Stomach (tissue), 4 donors: Measurements from ENCODE around the gene TIMM8B.

Experiments
- CTCF ChIP-seq, 7 experiments: fragments of 450-650 bp in 4 of 7; fragments of 200-600 bp in 3 of 7; sonication (generic) in 3 of 7; IDR thresholded peaks; one replicate each; pipeline ENCODE4 v1.5.1; 2016 to 2019; ENCODE audit warnings: antibody characterized with exemption in 7 of 7, control low read depth in 2 of 7, mild to moderate bottlenecking in 1 of 7
- POLR2A ChIP-seq, 4 donors: fragments of 450-650 bp; IDR thresholded peaks; one replicate each; pipeline ENCODE4 v1.6.1; 2016; ENCODE audit warnings: antibody characterized with exemption in 4 of 4, control low read depth in 2 of 4, mild to moderate bottlenecking in 1 of 4, moderate library complexity in 1 of 4

GRCh38 chr11:112086422-112087191 lies at the start of gene TIMM8B, which contains the start of gene SDHD:
- TF ChIP-seq CTCF (IDR thresholded peaks at IDR 0.05) (peak in 2 of 7 experiments; percentile 8 to 34), POLR2A (IDR thresholded peaks at IDR 0.05) (no peak)
